ENCODE results near the gene ZNF511.

The ZNF511 gene

GRCh38 chr10:133278577-133279265 lies 30.0 kb upstream of the ZNF511 start:
- TF ChIP-seq GATA3 (IDR thresholded peaks at IDR 0.05; ENCODE audit: low read depth, low read length) (no peak), GATA2 (IDR thresholded peaks at IDR 0.05; ENCODE audit: low read depth, low read length) (no peak)

- no peak for TF ChIP-seq GATA2 (IDR thresholded peaks at IDR 0.05; ENCODE audit: low read depth, low read length)
- TF ChIP-seq GATA3 (IDR thresholded peaks at IDR 0.05; ENCODE audit: low read depth, low read length) = no peak
These were observed 29.1 kb upstream of the ZNF511 start for GRCh38 chr10:133279326-133280226.

GRCh38 chr10:133280391-133281059 lies 28.2 kb upstream of the ZNF511 start:
- TF ChIP-seq GATA3 (IDR thresholded peaks at IDR 0.05; ENCODE audit: low read depth, low read length) = no peak

- TF ChIP-seq GATA2 (IDR thresholded peaks at IDR 0.05; ENCODE audit: low read depth, low read length) = no peak
- no peak for TF ChIP-seq GATA3 (IDR thresholded peaks at IDR 0.05; ENCODE audit: low read depth, low read length)
These were observed 27.6 kb upstream of the ZNF511 start for GRCh38 chr10:133281084-133281483.

- TF ChIP-seq GATA2 (IDR thresholded peaks at IDR 0.05; ENCODE audit: low read depth, low read length) (no peak), GATA3 (IDR thresholded peaks at IDR 0.05; ENCODE audit: low read depth, low read length) (no peak)
These were observed 26.9 kb upstream of the ZNF511 start for GRCh38 chr10:133281628-133282372.

- TF ChIP-seq GATA2 (IDR thresholded peaks at IDR 0.05; ENCODE audit: low read depth, low read length) (no peak), GATA3 (IDR thresholded peaks at IDR 0.05; ENCODE audit: low read depth, low read length) (no peak)
These were observed 25.8 kb upstream of the ZNF511 start for GRCh38 chr10:133282846-133283390.

GRCh38 chr10:133283931-133284330 lies 24.8 kb upstream of the ZNF511 start:
- no peak for TF ChIP-seq GATA2 (IDR thresholded peaks at IDR 0.05; ENCODE audit: low read depth, low read length)
- TF ChIP-seq GATA3 (IDR thresholded peaks at IDR 0.05; ENCODE audit: low read depth, low read length) = no peak

- TF ChIP-seq GATA2 (IDR thresholded peaks at IDR 0.05; ENCODE audit: low read depth, low read length) = no peak
- no peak for TF ChIP-seq GATA3 (IDR thresholded peaks at IDR 0.05; ENCODE audit: low read depth, low read length)
These were observed 23.5 kb upstream of the ZNF511 start for GRCh38 chr10:133285217-133285616.

GRCh38 chr10:133286366-133286765 lies 22.3 kb upstream of the ZNF511 start:
- no peak for TF ChIP-seq GATA3 (IDR thresholded peaks at IDR 0.05; ENCODE audit: low read depth, low read length)
- TF ChIP-seq GATA2 (IDR thresholded peaks at IDR 0.05; ENCODE audit: low read depth, low read length) = no peak

- no peak for TF ChIP-seq GATA3 (IDR thresholded peaks at IDR 0.05; ENCODE audit: low read depth, low read length)
- TF ChIP-seq GATA2 (IDR thresholded peaks at IDR 0.05; ENCODE audit: low read depth, low read length) = no peak
These were observed 20.7 kb upstream of the ZNF511 start for GRCh38 chr10:133287832-133288500.

- TF ChIP-seq GATA2 (IDR thresholded peaks at IDR 0.05; ENCODE audit: low read depth, low read length) = no peak
- TF ChIP-seq GATA3 (IDR thresholded peaks at IDR 0.05; ENCODE audit: low read depth, low read length) = no peak
These were observed 19.0 kb upstream of the ZNF511 start for GRCh38 chr10:133289761-133290160.

GRCh38 chr10:133292919-133293809 lies 15.6 kb upstream of the ZNF511 start:
- no peak for TF ChIP-seq GATA3 (IDR thresholded peaks at IDR 0.05; ENCODE audit: low read depth, low read length)

Data from SH-SY5Y (cell line).